Measurements from ENCODE around the gene CCDC40. TPM values are rescaled to one million over a fixed set of nuclear protein-coding genes. Genes with fewer than 3 reads are reported as not detected.

Gene CCDC40
- total and polyA plus RNA-seq, 8 donors = 0.61 to 56.2 (median 3.8) TPM

- Histone ChIP-seq H3K4me1 (peaks cover 19 to 52% (median 38%) of the 10 kb centered on the region in 4 donors), H3K9me3 (no peaks in the 10 kb centered on the region), H3K4me3 (peak overlapping the region; percentile 77 to 83 (median 82)), H3K36me3 (peaks cover 0 to 5% (median 0%) of the 10 kb centered on the region in 4 donors), H3K27me3 (peaks cover 0 to 6% (median 0%) of the 10 kb centered on the region in 3 donors), H3K27ac (peak overlapping the region; percentile 68 to 93 (median 83))
- 1 to 4% (median 2%) methylated on average over 27 to 55 of the region's 55 CpGs for WGBS, 5 donors
- intact Hi-C loops (cut with DNase I; ENCODE audit: low total_unique reads) = no loop called here
- peak in 1 of 2 donors; percentile 70 for DNase-seq
- TF ChIP-seq EP300 (IDR thresholded peaks at IDR 0.05) (no peak), POLR2A (IDR thresholded peaks at IDR 0.05) (no peak), POLR2AphosphoS5 (IDR thresholded peaks at IDR 0.05) (no peak)
- TF ChIP-seq, protein P1, sequence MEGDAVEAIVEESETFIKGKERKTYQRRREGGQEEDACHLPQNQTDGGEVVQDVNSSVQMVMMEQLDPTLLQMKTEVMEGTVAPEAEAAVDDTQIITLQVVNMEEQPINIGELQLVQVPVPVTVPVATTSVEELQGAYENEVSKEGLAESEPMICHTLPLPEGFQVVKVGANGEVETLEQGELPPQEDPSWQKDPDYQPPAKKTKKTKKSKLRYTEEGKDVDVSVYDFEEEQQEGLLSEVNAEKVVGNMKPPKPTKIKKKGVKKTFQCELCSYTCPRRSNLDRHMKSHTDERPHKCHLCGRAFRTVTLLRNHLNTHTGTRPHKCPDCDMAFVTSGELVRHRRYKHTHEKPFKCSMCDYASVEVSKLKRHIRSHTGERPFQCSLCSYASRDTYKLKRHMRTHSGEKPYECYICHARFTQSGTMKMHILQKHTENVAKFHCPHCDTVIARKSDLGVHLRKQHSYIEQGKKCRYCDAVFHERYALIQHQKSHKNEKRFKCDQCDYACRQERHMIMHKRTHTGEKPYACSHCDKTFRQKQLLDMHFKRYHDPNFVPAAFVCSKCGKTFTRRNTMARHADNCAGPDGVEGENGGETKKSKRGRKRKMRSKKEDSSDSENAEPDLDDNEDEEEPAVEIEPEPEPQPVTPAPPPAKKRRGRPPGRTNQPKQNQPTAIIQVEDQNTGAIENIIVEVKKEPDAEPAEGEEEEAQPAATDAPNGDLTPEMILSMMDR (IDR thresholded peaks at IDR 0.05) = no peak
Observed at GRCh38 chr17:80034791-80035686, 1.4 kb upstream of the CCDC40 start.

- TF ChIP-seq EP300 (IDR thresholded peaks at IDR 0.05) (no peak), POLR2AphosphoS5 (IDR thresholded peaks at IDR 0.05) (no peak), POLR2A (IDR thresholded peaks at IDR 0.05) (no peak)
- TF ChIP-seq, protein P1 (IDR thresholded peaks at IDR 0.05) = no peak
- H3K27me3 ChIP-seq = peaks cover 0 to 6% (median 0%) of the 10 kb centered on the region in 3 donors
- H3K4me1 ChIP-seq = peaks cover 13 to 46% (median 33%) of the 10 kb centered on the region in 4 donors
- H3K27ac ChIP-seq = peak within 1 kb of the TSS; percentile 87 to 95 (median 91)
- DNase-seq = no peak
- 0 to 2% (median 0%) methylated on average over 2 to 43 of the region's 46 CpGs; no CpG with 5 or more reads in 2 of the 5 donors for WGBS, 5 donors
- peaks cover 0 to 10% (median 0%) of the 10 kb centered on the region in 4 donors for H3K36me3 ChIP-seq
- no peaks in the 10 kb centered on the region for H3K9me3 ChIP-seq
- H3K4me3 ChIP-seq = peak within 1 kb of the TSS; percentile 77 to 83 (median 82)
- intact Hi-C loops (cut with DNase I; ENCODE audit: low total_unique reads) = no loop called here
Observed at GRCh38 chr17:80035687-80035936, 830 bp upstream of the CCDC40 start, which contains the start of gene TBC1D16. Gene TBC1D16 (minus strand): TSS chr17:80035872. CDS start chr17:80013547, 22,325 bp downstream.

DNA sequence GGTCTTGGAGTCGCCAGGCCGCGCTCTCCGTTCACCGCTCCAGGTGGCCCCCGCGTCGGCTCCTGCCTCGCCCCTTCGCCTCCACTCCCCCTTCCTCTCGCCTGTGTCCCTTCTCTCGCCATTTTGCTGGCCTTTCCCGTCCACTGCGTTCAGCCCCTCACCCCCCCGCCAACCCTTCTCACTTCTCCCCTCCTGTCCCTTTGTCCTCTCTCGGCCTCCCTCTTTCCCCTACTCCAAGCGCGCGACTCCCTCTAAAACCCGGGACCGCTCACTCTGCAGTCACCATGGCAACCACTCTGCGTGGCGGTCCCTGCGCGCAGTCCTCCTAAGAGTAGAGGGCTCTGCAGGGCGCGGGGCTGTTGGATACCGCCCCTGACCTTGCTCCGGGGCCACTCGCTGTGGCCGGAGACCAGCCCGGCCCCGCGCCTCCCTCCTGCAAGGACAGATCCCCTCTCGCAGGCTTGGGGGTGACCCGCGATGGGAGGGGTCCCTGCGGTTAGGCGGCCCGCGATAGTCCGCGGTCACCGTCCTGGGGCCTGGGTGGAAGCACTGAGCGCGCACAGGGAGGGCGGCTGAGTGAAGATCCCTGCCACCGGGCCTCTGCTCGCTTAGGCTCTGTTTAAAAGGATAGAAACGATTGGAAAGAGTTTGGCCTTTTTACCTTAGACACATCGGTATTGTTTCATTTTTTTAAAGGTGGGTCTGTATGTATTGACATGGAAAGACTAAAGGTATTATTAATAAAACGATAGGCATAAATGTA is 454 bp downstream of the CCDC40 start:
- intact Hi-C loops (cut with DNase I; ENCODE audit: low total_unique reads) = no loop called here
- TF ChIP-seq EP300 (IDR thresholded peaks at IDR 0.05) (no peak), POLR2A (IDR thresholded peaks at IDR 0.05) (no peak), POLR2AphosphoS5 (IDR thresholded peaks at IDR 0.05) (no peak)
- TF ChIP-seq, protein P1 (IDR thresholded peaks at IDR 0.05) = no peak
- Histone ChIP-seq H3K4me1 (peaks cover 5 to 33% (median 21%) of the 10 kb centered on the region in 4 donors), H3K27me3 (peaks cover 0 to 6% (median 0%) of the 10 kb centered on the region in 3 donors), H3K9me3 (no peaks in the 10 kb centered on the region), H3K36me3 (peaks cover 0 to 22% (median 4%) of the 10 kb centered on the region in 4 donors), H3K27ac (peak overlapping the region; percentile 87 to 95 (median 91)), H3K4me3 (peak overlapping the region; percentile 77 to 83 (median 82))
- 1 to 2% (median 2%) methylated on average over 47 to 52 of the region's 52 CpGs for WGBS, 5 donors
- DNase-seq = no peak

- intact Hi-C loops (cut with DNase I; ENCODE audit: low total_unique reads) = no loop called here
- Histone ChIP-seq H3K9me3 (no peaks in the 10 kb centered on the region), H3K27ac (no peak overlapping the region), H3K4me3 (no peak overlapping the region), H3K27me3 (no peaks in the 10 kb centered on the region), H3K4me1 (no peaks in the 10 kb centered on the region), H3K36me3 (peaks cover 0 to 47% (median 7%) of the 10 kb centered on the region in 4 donors)
- WGBS, 5 donors = 85 to 93% (median 91%) methylated on average over 6 of the region's 6 CpGs
- no peak for DNase-seq
- TF ChIP-seq POLR2AphosphoS5 (IDR thresholded peaks at IDR 0.05) (no peak), EP300 (IDR thresholded peaks at IDR 0.05) (no peak), POLR2A (IDR thresholded peaks at IDR 0.05) (no peak)
- TF ChIP-seq, protein P1 (IDR thresholded peaks at IDR 0.05) = no peak
Observed at GRCh38 chr17:80043963-80044362, 7.5 kb downstream of the CCDC40 start.

Data from stomach (tissue), 9 donors.